ENCODE results near the gene OR56A1. TPM values are rescaled to one million over a fixed set of nuclear protein-coding genes. Genes with fewer than 3 reads are reported as not detected.
"Not testable (repeated sequence)": the region's sequence is repeated elsewhere in the genome, so short reads cannot be mapped to it uniquely, and the experiment has no call there.

OR56A1 gene
- under 1 TPM in 1 of 4 donors, not detected in 3; under 0.01 TPM for polyA plus RNA-seq
- long read RNA-seq, donor 1, result 0 reads
- long read RNA-seq, donor 2, result 0 reads
- long read RNA-seq, donor 3, result 0 reads
- long read RNA-seq, donor 4, result 0 reads
- long read RNA-seq, donor 5, result 0 reads
- long read RNA-seq, donor 6, result 0 reads
- long read RNA-seq, donor 7, result 0 reads
- long read RNA-seq, donor 8, result 0 reads
- long read RNA-seq, donor 9, result 0 reads
- long read RNA-seq, donor 10, result 0 reads

DNA sequence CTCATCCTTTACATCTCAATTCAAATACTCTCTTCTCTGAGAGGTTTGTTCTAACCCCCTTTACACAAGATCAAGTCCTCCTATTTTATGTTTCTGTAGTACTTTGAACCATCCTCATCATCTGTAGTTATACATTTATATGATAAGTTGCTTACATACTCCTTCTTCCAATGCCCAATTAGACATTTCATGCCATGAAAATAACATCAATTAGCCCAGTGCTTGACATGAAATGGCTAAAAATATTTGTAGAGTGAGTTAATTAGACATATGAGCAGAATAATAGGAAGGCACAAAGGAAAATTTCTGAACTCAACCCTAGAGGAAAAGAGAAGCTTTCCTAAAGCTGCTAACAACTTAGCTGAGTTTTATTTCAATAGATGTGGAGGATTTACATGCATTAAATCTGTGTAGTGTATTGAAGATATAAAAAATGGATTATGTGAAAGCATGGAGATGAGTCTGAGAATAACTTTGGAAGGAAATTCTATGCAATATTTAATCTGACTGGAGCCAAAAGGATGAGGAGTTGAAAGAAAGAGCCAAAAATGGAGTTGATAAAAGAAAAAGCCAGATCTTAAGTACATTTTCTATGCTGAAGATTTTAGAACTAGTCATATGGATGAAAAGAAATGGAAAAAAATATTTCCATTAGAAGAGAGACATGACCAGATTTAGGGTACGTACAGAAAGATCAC lies at the start of gene OR56A1:
OR56A1 (minus strand) TSS at position 51 of the 698 bp plus-strand sequence. CDS start 3,066 bp downstream, outside the sequence.
- DNase-seq, result no peak
- no peaks in the 10 kb centered on the region for H3K36me3 ChIP-seq (ENCODE audit: control insufficient read depth in 3 of 3, insufficient read depth in 2 of 3, low read depth in 1 of 3, low read length in 3 of 3)
- H3K4me3 ChIP-seq (ENCODE audit: low read depth in 1 of 3, low read length in 3 of 3), result no peak within 1 kb of the TSS
- H3K9me3 ChIP-seq (ENCODE audit: control insufficient read depth in 2 of 2, insufficient read depth in 1 of 2, low read depth in 1 of 2, low read length in 1 of 2), result no peaks in the 10 kb centered on the region
- H3K4me1 ChIP-seq (ENCODE audit: control insufficient read depth in 3 of 3, insufficient read depth in 2 of 3, low read depth in 1 of 3, low read length in 2 of 3), result no peaks in the 10 kb centered on the region
- H3K27me3 ChIP-seq (ENCODE audit: control insufficient read depth in 3 of 3, insufficient read depth in 3 of 3, low read length in 3 of 3), result no peaks in the 10 kb centered on the region
- FAIRE-seq, result no peak
- 86 to 89% (median 88%) methylated on average over 1 of the region's 1 CpG for WGBS, 3 donors
- H3K27ac ChIP-seq (ENCODE audit: low read depth in 1 of 3, low read length in 2 of 3), result no peak within 1 kb of the TSS

GRCh38 chr11:6079463-6079862 lies 48.9 kb upstream of the OR56A1 start:
- no peak overlapping the region for H3K4me3 ChIP-seq (ENCODE audit: low read depth in 1 of 3, low read length in 3 of 3)
- H3K4me1 ChIP-seq (ENCODE audit: control insufficient read depth in 3 of 3, insufficient read depth in 2 of 3, low read depth in 1 of 3, low read length in 2 of 3), result no peaks in the 10 kb centered on the region
- FAIRE-seq (no peak), DNase-seq (no peak)
- H3K9me3 ChIP-seq (ENCODE audit: control insufficient read depth in 2 of 2, insufficient read depth in 1 of 2, low read depth in 1 of 2, low read length in 1 of 2), result peaks cover 0 to 14% of the 10 kb centered on the region in 2 donors
- peaks cover 0 to 3% (median 0%) of the 10 kb centered on the region in 3 donors for H3K27me3 ChIP-seq (ENCODE audit: control insufficient read depth in 3 of 3, insufficient read depth in 3 of 3, low read length in 3 of 3)
- 67 to 71% (median 69%) methylated on average over 4 of the region's 4 CpGs for WGBS, 3 donors
- no peaks in the 10 kb centered on the region for H3K36me3 ChIP-seq (ENCODE audit: control insufficient read depth in 3 of 3, insufficient read depth in 2 of 3, low read depth in 1 of 3, low read length in 3 of 3)
- no peak overlapping the region for H3K27ac ChIP-seq (ENCODE audit: low read depth in 1 of 3, low read length in 2 of 3)

DNA sequence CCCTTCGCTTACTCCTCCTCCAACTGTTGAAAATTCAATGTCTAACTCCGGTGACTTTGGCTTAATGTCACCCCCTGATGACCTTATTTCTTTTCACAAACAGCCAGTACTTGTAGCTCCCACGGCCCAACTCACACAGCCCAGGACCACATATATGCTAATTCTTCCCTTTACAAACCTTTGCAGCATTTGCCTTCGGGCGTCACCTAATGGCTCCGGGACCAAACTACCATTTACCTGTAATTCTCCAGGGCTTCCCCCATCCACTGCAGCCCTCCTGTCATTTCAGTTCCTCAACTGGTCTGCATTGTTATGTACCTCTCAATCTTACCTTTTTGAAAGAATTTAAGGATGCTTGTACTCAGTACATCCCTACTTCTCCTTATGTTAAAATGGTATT lies 47.2 kb upstream of the OR56A1 start:
- H3K9me3 ChIP-seq (ENCODE audit: control insufficient read depth in 2 of 2, insufficient read depth in 1 of 2, low read depth in 1 of 2, low read length in 1 of 2), result peaks cover 0 to 11% of the 10 kb centered on the region in 2 donors
- H3K4me3 ChIP-seq (ENCODE audit: low read depth in 1 of 3, low read length in 3 of 3), result no peak overlapping the region
- DNase-seq, result no peak
- no peak overlapping the region for H3K27ac ChIP-seq (ENCODE audit: low read depth in 1 of 3, low read length in 2 of 3)
- no peaks in the 10 kb centered on the region for H3K36me3 ChIP-seq (ENCODE audit: control insufficient read depth in 3 of 3, insufficient read depth in 2 of 3, low read depth in 1 of 3, low read length in 3 of 3)
- WGBS, 3 donors, result 87 to 92% (median 90%) methylated on average over 6 of the region's 6 CpGs
- peaks cover 0 to 3% (median 0%) of the 10 kb centered on the region in 3 donors for H3K27me3 ChIP-seq (ENCODE audit: control insufficient read depth in 3 of 3, insufficient read depth in 3 of 3, low read length in 3 of 3)
- no peak for FAIRE-seq
- H3K4me1 ChIP-seq (ENCODE audit: control insufficient read depth in 3 of 3, insufficient read depth in 2 of 3, low read depth in 1 of 3, low read length in 2 of 3), result no peaks in the 10 kb centered on the region

- H3K27me3 ChIP-seq (ENCODE audit: control insufficient read depth in 3 of 3, insufficient read depth in 3 of 3, low read length in 3 of 3); H3K4me1 ChIP-seq (ENCODE audit: control insufficient read depth in 3 of 3, insufficient read depth in 2 of 3, low read depth in 1 of 3, low read length in 2 of 3); DNase-seq; H3K36me3 ChIP-seq (ENCODE audit: control insufficient read depth in 3 of 3, insufficient read depth in 2 of 3, low read depth in 1 of 3, low read length in 3 of 3); H3K27ac ChIP-seq (ENCODE audit: low read depth in 1 of 3, low read length in 2 of 3); H3K4me3 ChIP-seq (ENCODE audit: low read depth in 1 of 3, low read length in 3 of 3); FAIRE-seq: not testable (repeated sequence)
- WGBS, 3 donors, result 64 to 74% (median 70%) methylated on average over 2 of the region's 2 CpGs
- peaks cover 0 to 11% of the 10 kb centered on the region in 2 donors for H3K9me3 ChIP-seq (ENCODE audit: control insufficient read depth in 2 of 2, insufficient read depth in 1 of 2, low read depth in 1 of 2, low read length in 1 of 2)
These were observed 45.9 kb upstream of the OR56A1 start for GRCh38 chr11:6076443-6076842.

- H3K27ac ChIP-seq (ENCODE audit: low read depth in 1 of 3, low read length in 2 of 3), result no peak overlapping the region
- H3K4me1 ChIP-seq (ENCODE audit: control insufficient read depth in 3 of 3, insufficient read depth in 2 of 3, low read depth in 1 of 3, low read length in 2 of 3), result no peaks in the 10 kb centered on the region
- no peaks in the 10 kb centered on the region for H3K9me3 ChIP-seq (ENCODE audit: control insufficient read depth in 2 of 2, insufficient read depth in 1 of 2, low read depth in 1 of 2, low read length in 1 of 2)
- no peaks in the 10 kb centered on the region for H3K27me3 ChIP-seq (ENCODE audit: control insufficient read depth in 3 of 3, insufficient read depth in 3 of 3, low read length in 3 of 3)
- DNase-seq (no peak), FAIRE-seq (no peak)
- no peak overlapping the region for H3K4me3 ChIP-seq (ENCODE audit: low read depth in 1 of 3, low read length in 3 of 3)
- WGBS, 3 donors, result 73 to 86% (median 79%) methylated on average over 4 of the region's 4 CpGs
- no peaks in the 10 kb centered on the region for H3K36me3 ChIP-seq (ENCODE audit: control insufficient read depth in 3 of 3, insufficient read depth in 2 of 3, low read depth in 1 of 3, low read length in 3 of 3)
These were observed 36.9 kb upstream of the OR56A1 start for GRCh38 chr11:6067502-6067901.

GRCh38 chr11:6062691-6063358 lies 32.3 kb upstream of the OR56A1 start:
- DNase-seq, result no peak
- Histone ChIP-seq H3K9me3 (ENCODE audit: control insufficient read depth in 2 of 2, insufficient read depth in 1 of 2, low read depth in 1 of 2, low read length in 1 of 2) (no peaks in the 10 kb centered on the region), H3K36me3 (ENCODE audit: control insufficient read depth in 3 of 3, insufficient read depth in 2 of 3, low read depth in 1 of 3, low read length in 3 of 3) (no peaks in the 10 kb centered on the region), H3K4me1 (ENCODE audit: control insufficient read depth in 3 of 3, insufficient read depth in 2 of 3, low read depth in 1 of 3, low read length in 2 of 3) (no peaks in the 10 kb centered on the region), H3K27me3 (ENCODE audit: control insufficient read depth in 3 of 3, insufficient read depth in 3 of 3, low read length in 3 of 3) (no peaks in the 10 kb centered on the region), H3K27ac (ENCODE audit: low read depth in 1 of 3, low read length in 2 of 3) (no peak overlapping the region), H3K4me3 (ENCODE audit: low read depth in 1 of 3, low read length in 3 of 3) (no peak overlapping the region)
- FAIRE-seq, result no peak
- 58 to 72% (median 70%) methylated on average over 5 of the region's 5 CpGs for WGBS, 3 donors

GRCh38 chr11:6061475-6061874 lies 30.9 kb upstream of the OR56A1 start:
- Histone ChIP-seq H3K9me3 (ENCODE audit: control insufficient read depth in 2 of 2, insufficient read depth in 1 of 2, low read depth in 1 of 2, low read length in 1 of 2) (no peaks in the 10 kb centered on the region), H3K36me3 (ENCODE audit: control insufficient read depth in 3 of 3, insufficient read depth in 2 of 3, low read depth in 1 of 3, low read length in 3 of 3) (no peaks in the 10 kb centered on the region), H3K27ac (ENCODE audit: low read depth in 1 of 3, low read length in 2 of 3) (no peak overlapping the region), H3K4me3 (ENCODE audit: low read depth in 1 of 3, low read length in 3 of 3) (no peak overlapping the region), H3K27me3 (ENCODE audit: control insufficient read depth in 3 of 3, insufficient read depth in 3 of 3, low read length in 3 of 3) (no peaks in the 10 kb centered on the region), H3K4me1 (ENCODE audit: control insufficient read depth in 3 of 3, insufficient read depth in 2 of 3, low read depth in 1 of 3, low read length in 2 of 3) (no peaks in the 10 kb centered on the region)
- FAIRE-seq, result no peak
- WGBS, 3 donors, result 37 to 60% (median 44%) methylated on average over 3 of the region's 3 CpGs
- DNase-seq, result no peak

DNA sequence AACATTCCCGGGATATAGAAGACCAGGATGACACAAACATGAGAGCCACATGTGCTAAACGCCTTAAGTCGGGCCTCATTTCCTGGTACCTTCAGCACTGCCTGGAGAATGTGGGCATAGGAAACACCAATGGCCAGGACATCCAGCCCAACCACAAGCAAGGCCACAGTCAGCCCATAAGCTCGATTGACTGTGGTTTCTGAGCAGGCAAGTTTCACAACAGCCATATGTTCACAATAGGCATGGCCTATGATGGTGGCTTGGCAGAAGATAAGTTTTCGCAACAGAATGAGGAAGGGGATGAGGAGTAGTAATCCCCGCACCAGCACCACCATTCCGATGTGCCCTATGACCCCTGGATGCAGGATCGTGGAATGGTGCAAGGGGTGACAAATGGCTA lies 26.9 kb upstream of the OR56A1 start:
- FAIRE-seq (no peak), DNase-seq (no peak)
- Histone ChIP-seq H3K4me3 (ENCODE audit: low read depth in 1 of 3, low read length in 3 of 3) (no peak overlapping the region), H3K4me1 (ENCODE audit: control insufficient read depth in 3 of 3, insufficient read depth in 2 of 3, low read depth in 1 of 3, low read length in 2 of 3) (no peaks in the 10 kb centered on the region), H3K36me3 (ENCODE audit: control insufficient read depth in 3 of 3, insufficient read depth in 2 of 3, low read depth in 1 of 3, low read length in 3 of 3) (no peaks in the 10 kb centered on the region), H3K27ac (ENCODE audit: low read depth in 1 of 3, low read length in 2 of 3) (no peak overlapping the region), H3K9me3 (ENCODE audit: control insufficient read depth in 2 of 2, insufficient read depth in 1 of 2, low read depth in 1 of 2, low read length in 1 of 2) (no peaks in the 10 kb centered on the region), H3K27me3 (ENCODE audit: control insufficient read depth in 3 of 3, insufficient read depth in 3 of 3, low read length in 3 of 3) (no peaks in the 10 kb centered on the region)
- 74 to 85% (median 74%) methylated on average over 8 of the region's 8 CpGs for WGBS, 3 donors

Measured in small intestine (tissue), 16 donors.